Adipose tissue (tissue), 3 donors: ENCODE data around the gene MAGEA6. TPM values are rescaled to one million over a fixed set of nuclear protein-coding genes. Genes with fewer than 3 reads are reported as not detected.
"Not testable (repeated sequence)": the region's sequence is repeated elsewhere in the genome, so short reads cannot be mapped to it uniquely, and the experiment has no call there.

ENCODE experiments used
- H3K27ac ChIP-seq: one replicate; pipeline ENCODE4 v1.5.1; 2013; ENCODE audit warnings: low read depth, low read length
- WGBS, 3 donors: extraction: QIAGEN DNeasy Blood & Tissue Kit; methylation state at CpG; one replicate each; pipeline ENCODE4 v1.1.7; 2013; 5-methylcytosine and 5-hydroxymethylcytosine counted together
- polyA plus RNA-seq, 3 donors: library from polyadenylated mRNA; stranded (reverse); fragments of 200-250 nt; gene quantifications; one replicate each; pipeline ENCODE4 v1.2.3, GENCODE V29; 2013
- donor health status: healthy with polysubstance abuse.
- donor health status: Bipolar disorder and iron deficiency.
- donor health status: healthy.

MAGEA6 gene, protein sequence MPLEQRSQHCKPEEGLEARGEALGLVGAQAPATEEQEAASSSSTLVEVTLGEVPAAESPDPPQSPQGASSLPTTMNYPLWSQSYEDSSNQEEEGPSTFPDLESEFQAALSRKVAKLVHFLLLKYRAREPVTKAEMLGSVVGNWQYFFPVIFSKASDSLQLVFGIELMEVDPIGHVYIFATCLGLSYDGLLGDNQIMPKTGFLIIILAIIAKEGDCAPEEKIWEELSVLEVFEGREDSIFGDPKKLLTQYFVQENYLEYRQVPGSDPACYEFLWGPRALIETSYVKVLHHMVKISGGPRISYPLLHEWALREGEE
- polyA plus RNA-seq = not detected

DNA sequence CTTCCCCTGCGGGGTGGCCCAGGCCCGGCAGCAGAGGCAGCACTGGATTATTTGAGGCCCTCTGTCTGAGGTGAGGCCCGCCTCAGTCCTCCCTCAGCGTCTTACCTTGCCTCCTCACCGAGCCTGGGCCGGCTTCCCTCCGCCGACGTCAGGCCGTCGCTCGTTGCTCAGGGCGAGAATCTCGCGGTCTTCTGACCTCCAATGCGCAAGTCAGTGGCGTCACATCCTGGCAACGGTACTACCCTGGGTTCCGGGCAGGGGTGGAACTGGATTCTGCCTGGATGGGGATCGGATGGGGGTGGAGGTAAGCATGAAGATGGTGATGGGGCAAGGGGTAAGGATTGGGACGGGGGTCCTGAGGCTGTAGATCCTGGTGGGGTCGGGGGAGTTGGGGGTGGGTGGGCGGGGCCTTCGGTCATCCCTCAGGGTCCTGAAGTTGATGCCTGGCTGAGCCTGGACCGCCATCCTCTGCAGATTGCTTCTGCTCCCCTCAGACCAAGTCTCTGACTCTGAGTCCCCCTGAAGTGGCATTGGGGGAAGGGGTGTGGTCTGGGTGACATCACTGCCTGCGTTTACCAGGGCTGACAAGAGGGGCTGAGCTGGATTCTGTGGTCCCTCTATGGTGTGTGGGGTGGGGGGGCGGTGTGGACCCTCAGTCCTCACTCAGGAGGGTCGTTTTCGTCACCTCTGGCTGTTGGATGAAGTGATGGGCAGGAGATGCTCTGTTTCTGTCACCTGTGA is at the start of gene MAGEA6:
Gene MAGEA6 (minus strand): TSS at position 141 of the 741 bp plus-strand sequence. CDS start 2,039 bp downstream, outside the sequence.
- H3K27ac ChIP-seq = not testable (repeated sequence)

DNA sequence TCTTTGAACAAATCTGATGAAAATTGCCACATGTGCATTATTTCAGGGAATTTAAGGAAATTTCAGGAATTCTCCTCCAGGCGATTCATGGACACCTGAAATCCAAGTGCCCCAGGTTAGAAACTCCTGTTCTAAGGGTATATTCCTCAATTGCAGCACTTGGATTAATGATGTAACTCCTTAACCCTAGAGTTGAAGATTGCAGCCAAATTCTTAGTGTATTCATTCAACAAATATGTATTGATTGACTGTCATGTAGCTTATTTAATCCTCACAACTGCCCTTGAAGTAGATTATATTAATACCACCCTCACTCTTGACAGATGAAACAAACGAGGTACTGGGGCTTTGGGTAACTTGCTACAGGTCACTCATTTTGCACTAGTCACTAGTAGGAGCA is 49.8 kb upstream of the MAGEA6 start:
- no peak overlapping the region for H3K27ac ChIP-seq
- 58 to 79% (median 72%) methylated on average over 2 of the region's 2 CpGs for WGBS, 3 donors

More for the DNA sequence above, at the start of gene MAGEA6:
- WGBS, 3 donors = 86% methylated on average over 3 of the region's 29 CpGs; no CpG with 5 or more reads in 2 of the 3 donors

DNA sequence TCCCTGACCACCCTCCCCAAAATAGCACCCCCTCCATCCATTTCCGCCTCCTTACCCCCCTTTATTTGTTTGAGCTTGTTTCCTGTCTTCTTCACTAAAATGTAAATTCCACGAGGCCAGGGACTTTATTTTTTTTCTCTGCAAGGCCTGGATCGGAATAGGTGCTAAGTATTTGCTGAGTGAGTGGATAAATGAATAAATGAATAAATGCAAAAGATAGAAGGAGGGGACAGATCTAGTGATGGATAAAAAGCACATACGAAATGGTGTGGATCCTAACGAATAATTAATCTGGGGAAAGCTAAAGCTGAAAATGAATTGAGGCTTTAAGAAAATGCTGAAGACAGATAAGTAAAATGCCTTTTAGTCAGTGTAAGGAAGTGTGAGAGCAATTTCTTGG is 48.9 kb upstream of the MAGEA6 start:
- H3K27ac ChIP-seq = no peak overlapping the region
- WGBS, 3 donors = 63 to 74% (median 70%) methylated on average over 5 of the region's 5 CpGs

DNA sequence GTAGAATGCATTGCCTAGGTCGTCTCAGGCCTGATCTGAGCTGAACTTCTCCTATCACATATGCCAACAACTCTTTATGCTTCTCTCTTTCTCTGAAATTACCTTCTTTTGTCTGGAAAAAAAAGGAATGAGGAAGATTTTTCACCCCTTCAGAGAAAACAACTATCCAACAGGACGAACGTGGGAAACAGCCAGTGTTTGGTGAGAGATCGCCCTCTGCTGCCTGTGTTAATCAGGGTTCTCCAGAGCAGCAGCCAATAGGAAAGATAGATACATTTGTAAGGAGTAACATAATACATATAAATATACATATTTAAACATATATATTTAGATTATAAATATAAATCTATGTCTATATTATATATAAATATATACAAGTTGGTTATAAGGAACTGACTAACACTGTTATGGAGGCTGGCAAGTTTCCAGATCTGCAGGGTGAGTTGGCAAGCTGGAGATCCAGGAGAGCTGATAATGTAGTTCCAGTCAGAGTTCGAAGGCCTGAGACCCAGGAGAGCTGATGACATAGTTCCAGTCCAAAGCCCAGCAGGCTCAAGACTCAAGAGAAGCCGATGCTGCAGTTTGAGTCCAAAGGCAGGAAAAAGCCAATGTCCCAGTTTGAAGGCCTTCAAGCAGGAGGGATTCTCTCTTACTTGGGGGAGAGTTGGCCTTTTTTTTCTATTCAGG is 47.7 kb upstream of the MAGEA6 start:
- 29 to 35% (median 33%) methylated on average over 6 of the region's 6 CpGs for WGBS, 3 donors
- H3K27ac ChIP-seq = no peak overlapping the region

DNA sequence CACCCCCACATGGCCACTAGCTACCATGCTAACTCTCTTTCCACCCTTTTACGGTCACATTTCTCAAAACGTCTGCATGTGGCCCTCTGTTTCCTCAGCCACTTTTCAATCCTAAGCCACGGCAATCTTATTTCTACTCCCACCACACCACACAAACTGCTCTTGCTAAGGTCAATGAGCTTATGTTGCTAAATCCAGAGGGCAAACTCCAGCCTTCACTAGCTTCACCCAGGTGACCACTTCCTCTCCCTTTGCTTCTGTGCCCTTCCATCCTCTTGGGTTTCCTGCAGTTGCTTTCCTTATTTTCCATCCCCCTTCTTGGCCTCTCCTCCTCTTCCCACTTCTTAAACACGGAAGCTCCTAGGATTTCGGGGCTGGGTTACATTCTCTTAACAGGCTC is 44.6 kb upstream of the MAGEA6 start:
- 59 to 76% (median 62%) methylated on average over 5 of the region's 5 CpGs for WGBS, 3 donors
- no peak overlapping the region for H3K27ac ChIP-seq

DNA sequence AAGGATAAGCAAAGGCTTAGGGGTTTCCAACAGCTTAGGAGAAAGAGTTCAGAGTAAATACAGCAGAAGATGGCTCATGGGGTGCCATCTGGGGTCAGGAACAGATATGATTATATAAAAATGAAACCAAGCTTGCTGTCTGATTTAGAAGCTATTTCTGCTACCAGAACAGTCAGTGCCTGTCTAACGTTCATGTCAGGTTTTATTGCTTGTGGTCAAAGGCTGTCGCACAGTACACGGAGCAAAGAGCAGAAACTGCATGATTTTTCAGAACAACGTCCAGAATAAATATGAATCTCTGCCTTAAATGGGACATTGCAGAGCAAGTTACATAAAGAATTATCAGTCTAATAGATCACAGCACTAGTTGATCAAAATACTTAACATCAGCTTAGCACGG is 43.7 kb upstream of the MAGEA6 start:
- no peak overlapping the region for H3K27ac ChIP-seq
- 38 to 57% (median 50%) methylated on average over 5 of the region's 5 CpGs for WGBS, 3 donors

DNA sequence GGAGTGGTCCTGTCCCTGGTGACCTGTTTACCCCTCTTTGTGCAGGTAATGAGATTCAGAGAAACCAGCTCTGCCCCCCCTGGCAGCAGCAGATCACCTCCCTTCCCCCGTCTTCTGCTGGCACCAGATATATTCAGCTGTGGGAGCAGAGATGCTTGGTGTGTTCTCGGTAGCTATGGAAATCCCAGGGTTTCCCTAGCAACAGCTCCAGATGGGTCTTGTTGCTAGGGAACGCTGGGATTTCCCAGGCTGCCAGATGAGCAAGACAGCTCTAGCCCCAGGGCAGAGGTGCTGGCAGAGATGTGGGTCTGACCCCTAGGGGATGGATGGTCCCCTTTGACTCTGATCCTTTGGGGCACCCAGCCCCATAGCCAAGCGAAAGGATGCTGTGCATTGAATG is 40.9 kb upstream of the MAGEA6 start:
- 50 to 73% (median 52%) methylated on average over 4 of the region's 4 CpGs for WGBS, 3 donors
- no peak overlapping the region for H3K27ac ChIP-seq

DNA sequence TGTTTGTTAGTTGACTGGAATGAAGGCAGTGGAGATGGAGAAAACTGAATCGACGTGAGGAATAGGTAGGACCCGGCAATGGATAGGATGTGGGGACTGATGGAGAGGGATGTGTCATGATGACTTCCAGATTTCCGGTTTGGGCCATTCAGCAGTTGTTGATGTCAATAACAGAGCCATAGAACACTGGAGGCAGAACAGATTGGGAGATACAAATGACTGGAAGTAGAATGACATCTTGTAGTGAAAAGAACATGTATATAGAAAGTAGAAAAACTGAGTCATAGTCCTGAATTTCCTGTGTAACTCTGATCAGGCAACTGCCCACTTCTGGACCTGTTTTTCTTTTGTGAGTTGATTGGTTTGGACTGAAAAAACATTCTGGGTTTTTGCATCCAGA is 36.5 kb upstream of the MAGEA6 start:
- no peak overlapping the region for H3K27ac ChIP-seq
- 67 to 85% (median 84%) methylated on average over 4 of the region's 4 CpGs for WGBS, 3 donors

DNA sequence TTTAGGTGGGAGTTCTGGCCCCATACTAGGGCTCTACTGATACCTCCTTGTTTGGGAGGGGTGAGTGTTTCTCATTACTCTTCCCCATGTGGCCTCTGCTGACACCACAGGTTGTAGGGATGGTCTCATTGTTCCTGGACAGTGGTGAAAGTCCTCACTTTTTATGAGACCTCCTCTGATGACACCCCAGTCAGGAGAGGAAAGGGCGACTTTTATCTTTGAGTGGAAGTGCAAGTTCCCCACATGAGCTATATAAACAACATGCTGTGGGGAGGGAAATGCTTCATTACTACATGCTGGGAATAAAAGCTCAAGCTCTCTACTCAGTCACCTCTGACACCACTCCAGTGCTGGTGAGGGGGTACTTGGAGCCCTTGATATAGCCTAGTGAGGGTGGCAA is 29.5 kb upstream of the MAGEA6 start:
- 64 to 77% (median 69%) methylated on average over 1 of the region's 1 CpG for WGBS, 3 donors
- H3K27ac ChIP-seq = no peak overlapping the region

DNA sequence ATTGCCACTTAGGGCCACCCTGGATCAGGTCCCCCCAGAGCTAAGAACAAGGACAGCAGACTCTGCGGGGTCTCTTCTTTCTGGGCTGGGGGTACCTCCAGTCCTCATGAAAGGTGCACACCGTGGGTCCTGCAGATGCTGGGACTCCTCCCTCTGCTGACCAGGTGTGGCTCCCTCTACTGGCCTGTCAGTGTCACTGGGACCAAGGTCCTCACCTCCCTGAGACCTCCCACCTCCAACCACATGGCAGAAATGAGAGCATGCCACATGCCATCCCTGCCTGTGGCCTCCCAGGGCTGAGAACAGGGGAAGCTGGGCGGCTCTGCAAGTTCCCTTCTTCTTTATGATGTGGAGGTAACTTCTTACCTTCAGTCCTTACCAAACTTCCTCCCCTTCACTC is 17.6 kb upstream of the MAGEA6 start:
- no CpG with 5 or more reads among the region's 3 CpGs for WGBS, 3 donors
- not testable (repeated sequence) for H3K27ac ChIP-seq

DNA sequence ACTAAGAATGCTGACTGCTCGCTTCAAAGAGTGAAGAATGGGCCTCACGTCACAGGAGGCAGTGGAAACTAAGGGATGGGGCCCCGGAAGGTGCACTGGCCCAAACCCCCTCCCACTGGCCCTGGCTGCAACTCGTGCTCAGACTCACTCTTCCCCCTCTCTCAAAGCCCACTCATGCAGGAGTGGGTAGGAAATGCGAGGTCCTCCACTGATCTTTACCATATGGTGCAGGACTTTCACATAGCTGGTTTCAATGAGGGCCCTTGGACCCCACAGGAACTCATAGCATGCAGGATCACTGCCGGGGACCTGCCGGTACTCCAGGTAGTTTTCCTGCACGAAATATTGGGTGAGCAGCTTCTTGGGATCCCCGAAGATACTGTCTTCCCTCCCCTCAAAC is 2.9 kb downstream of the MAGEA6 start:
- WGBS, 3 donors = 71 to 84% (median 83%) methylated on average over 8 to 9 of the region's 9 CpGs
- H3K27ac ChIP-seq = not testable (repeated sequence)

DNA sequence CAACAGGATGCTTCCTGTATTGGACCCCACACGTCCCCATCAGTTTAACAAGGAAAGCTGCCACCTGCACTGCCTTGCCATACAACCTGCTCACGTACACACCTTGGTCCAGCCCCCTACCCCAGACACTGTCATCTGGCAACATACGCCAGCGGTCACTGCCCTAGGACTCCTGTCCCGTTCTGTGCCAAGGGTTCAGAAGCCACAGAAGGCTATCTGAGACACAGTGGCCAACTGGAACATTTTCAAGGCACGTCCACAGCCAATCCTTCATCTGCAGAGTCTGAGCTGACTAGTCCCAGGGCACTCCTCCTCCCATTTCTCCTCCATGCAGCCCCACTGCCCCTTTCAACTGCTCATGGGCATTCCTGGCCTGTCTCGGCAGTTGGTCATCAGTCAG is 7.9 kb downstream of the MAGEA6 start:
- WGBS, 3 donors = 56 to 88% (median 75%) methylated on average over 2 to 3 of the region's 7 CpGs
- H3K27ac ChIP-seq = not testable (repeated sequence)

DNA sequence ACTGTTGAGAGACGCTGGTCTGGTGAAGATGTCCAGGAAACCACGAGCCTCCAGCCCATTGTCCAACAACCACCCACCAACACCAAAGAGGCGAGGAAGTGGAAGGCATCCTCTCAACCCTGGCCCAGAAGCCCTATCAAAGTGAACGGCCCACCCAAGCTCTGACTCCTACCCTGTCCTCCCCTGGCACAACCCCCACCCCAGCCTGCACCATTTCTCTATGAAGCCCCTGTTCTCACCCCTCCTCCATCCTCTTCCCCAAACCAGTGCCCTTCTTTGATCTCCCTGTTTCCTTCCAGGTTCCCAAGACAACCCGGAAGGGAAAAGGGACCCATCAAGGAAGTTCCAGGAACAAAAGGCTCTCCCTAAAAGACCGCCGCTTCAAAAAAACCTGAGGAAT is 9.9 kb downstream of the MAGEA6 start:
- H3K27ac ChIP-seq = not testable (repeated sequence)
- WGBS, 3 donors = 59 to 80% methylated on average over 3 of the region's 7 CpGs; no CpG with 5 or more reads in 1 of the 3 donors

DNA sequence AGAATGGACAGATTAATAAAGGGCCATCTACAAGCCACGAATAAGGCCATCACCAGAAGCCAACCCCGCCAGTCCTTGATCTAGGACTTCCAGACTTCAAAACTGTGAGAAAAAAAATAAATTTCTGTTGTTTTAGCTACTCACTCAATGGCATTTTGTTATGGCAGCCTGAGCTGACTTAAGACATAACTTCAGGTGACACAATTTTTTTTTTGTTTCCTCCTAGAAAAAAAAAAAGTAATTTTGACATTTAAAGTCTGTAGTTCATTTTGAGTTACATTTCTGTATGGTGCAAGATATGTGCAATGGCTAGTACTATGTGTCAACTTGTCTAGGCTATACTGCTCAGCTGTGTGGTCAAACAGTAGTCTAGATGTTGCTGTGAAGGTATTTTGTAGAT is 10.6 kb downstream of the MAGEA6 start, which contains the start of gene CSAG3:
Gene CSAG3 (plus strand): TSS at position 301 of the 400 bp plus-strand sequence.
- not testable (repeated sequence) for H3K27ac ChIP-seq
- WGBS, 3 donors = no CpG with 5 or more reads among the region's 2 CpGs

DNA sequence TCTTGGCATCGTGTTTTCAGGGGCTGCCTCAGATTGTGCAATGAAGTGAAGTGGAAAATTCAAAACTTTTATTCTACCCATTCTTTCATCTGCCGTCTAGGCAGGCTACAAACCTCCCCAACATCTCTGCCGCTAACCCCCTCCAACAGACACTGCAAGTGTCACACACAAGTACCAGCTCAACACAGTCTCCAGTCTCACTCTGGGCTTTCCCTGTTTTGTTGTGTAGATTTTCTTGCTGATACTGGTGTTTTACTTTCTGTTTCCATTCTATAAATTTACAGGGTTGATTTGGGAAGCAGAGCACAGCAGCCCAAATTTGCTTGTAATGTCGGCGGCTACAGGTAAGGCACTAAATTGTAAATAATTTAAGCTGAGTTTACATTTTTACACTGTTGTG is 14.6 kb downstream of the MAGEA6 start:
- not testable (repeated sequence) for H3K27ac ChIP-seq
- WGBS, 3 donors = no CpG with 5 or more reads among the region's 5 CpGs

DNA sequence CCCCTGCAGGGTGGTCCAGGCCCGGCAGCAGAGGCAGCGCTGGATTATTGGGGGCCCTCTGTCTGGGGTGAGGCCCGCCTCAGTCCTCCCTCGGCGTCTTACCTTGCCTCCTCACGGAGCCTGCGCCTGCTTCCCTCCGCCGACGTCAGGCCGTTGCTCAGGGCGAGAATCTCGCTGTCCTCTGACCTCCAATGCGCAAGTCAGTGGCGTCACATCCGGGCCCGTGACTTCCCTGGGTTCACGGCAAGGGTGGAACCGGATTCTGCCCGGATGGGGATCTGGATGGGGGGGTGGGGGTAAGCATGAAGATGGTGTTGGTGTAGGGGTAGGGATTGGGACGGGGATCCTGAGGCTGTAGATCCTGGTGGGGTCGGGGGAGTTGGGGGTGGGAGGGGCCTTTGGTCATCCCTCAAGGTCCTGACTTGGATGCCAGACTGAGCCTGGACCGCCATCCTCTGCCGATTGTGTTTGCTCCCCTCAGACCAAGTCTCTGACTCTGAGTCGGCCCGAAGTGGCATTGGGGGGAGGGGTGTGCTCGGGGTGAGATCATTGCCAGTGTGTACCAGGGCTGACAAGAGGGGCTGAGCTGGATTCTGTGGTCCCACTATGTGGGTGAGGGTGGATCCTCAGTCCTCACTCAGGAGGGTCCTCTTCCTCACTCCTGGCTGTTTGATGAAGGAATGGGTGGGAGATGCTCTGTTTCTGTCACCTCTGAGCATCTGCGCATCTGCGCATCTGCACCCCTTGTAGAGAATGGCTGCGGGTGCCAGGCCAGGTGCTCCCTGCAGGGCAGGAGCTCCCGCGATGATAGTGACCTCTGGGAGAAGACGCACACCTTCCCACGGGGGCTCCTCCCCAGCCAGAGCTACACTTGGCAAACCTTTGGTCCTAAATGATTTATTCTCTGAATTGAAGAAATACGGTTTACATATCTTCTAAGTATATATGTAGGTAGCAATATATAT is 15.5 kb downstream of the MAGEA6 start, which contains the start of gene MAGEA2:
Gene MAGEA2 (minus strand): TSS at position 157 of the 965 bp plus-strand sequence. CDS start 2,479 bp downstream, outside the sequence.
- not testable (repeated sequence) for H3K27ac ChIP-seq
- whole genome bisulfite sequencing, 3 donors = no CpG with 5 or more reads among the region's 35 CpGs

DNA sequence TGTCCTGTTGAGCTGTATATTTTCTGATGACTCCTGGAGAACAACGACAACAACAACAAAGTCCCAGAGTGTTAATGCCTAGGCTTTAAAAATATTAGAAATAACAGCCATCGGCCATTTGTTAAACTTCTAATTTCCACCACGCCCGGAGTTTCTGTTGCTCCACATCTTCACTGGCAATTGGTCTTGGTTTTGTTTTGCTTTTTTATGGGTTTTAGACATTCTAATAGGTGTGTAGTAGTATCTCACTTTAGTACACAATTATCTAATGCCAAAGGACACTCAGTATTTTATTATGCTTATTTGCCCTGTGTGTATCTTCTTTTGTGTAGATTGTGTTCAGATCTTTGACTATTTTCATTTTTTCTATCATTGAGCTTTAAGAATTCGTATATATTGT is 30.9 kb downstream of the MAGEA6 start:
- 78 to 90% (median 81%) methylated on average over 5 of the region's 5 CpGs for WGBS, 3 donors
- no peak overlapping the region for H3K27ac ChIP-seq

DNA sequence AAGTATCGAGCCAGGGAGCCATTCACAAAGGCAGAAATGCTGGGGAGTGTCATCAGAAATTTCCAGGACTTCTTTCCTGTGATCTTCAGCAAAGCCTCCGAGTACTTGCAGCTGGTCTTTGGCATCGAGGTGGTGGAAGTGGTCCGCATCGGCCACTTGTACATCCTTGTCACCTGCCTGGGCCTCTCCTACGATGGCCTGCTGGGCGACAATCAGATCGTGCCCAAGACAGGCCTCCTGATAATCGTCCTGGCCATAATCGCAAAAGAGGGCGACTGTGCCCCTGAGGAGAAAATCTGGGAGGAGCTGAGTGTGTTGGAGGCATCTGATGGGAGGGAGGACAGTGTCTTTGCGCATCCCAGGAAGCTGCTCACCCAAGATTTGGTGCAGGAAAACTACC is 33.0 kb downstream of the MAGEA6 start:
- WGBS, 3 donors = 80 to 87% (median 83%) methylated on average over 11 to 12 of the region's 12 CpGs

More for the DNA sequence above, 33.0 kb downstream of the MAGEA6 start:
- H3K27ac ChIP-seq = not testable (repeated sequence)
